GM12873 (cell line): ENCODE results near the gene DNAJC21.

Experiments used
- TF ChIP-seq, protein P1 (sequence below): IDR thresholded peaks from 2 replicates; pipeline ENCODE4 v1.5.1; 2012; ENCODE audit warnings: low read depth, mild to moderate bottlenecking, moderate library complexity, low read length, control low read depth; ENCODE audit not compliant: insufficient read depth; ENCODE audit errors: missing control alignments

Gene DNAJC21

GRCh38 chr5:34923694-34924461 is 5.5 kb upstream of the DNAJC21 start:
- TF ChIP-seq, protein P1, sequence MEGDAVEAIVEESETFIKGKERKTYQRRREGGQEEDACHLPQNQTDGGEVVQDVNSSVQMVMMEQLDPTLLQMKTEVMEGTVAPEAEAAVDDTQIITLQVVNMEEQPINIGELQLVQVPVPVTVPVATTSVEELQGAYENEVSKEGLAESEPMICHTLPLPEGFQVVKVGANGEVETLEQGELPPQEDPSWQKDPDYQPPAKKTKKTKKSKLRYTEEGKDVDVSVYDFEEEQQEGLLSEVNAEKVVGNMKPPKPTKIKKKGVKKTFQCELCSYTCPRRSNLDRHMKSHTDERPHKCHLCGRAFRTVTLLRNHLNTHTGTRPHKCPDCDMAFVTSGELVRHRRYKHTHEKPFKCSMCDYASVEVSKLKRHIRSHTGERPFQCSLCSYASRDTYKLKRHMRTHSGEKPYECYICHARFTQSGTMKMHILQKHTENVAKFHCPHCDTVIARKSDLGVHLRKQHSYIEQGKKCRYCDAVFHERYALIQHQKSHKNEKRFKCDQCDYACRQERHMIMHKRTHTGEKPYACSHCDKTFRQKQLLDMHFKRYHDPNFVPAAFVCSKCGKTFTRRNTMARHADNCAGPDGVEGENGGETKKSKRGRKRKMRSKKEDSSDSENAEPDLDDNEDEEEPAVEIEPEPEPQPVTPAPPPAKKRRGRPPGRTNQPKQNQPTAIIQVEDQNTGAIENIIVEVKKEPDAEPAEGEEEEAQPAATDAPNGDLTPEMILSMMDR, result no peak

DNA sequence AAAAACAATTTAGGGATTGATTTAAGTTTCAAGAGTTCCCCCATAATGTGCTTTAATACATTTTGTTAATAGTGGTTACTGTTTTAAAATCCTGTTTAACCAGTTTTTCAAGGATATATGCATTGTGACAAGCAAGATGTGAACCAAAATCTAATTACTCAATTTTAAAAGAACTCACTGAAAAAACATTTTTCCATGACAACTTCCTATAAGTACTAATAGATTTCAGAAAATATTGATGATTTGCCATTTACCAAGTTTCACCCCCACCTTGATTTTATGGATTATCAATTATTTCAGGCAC is 4.9 kb upstream of the DNAJC21 start:
- TF ChIP-seq, protein P1, result no peak

DNA sequence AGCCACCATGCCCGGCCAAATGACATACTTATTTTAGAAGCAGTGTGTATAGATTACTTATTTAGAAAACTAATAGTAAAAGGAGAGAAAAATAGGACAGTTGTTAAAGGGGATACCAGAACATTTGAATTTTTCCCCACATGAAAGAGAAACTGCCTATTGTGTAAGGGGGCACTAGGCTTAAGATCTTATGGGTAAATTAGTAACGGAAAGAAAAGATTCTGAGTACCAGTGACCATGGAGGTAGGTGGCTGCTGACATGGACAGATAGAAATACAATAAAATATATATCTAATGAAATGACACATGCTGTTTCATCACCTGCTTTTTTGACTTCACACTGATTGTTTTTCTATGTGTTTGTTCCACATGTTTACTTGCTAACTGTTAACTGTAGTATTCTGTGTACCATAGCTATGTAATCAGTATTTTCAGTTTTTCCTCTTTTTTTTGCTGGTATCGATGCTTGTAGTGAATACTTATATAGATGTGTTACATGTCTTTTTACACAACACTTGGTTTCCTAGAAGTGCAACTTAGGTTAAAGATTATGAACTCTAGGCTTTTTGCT is 3.0 kb upstream of the DNAJC21 start:
- TF ChIP-seq, protein P1, result no peak

DNA sequence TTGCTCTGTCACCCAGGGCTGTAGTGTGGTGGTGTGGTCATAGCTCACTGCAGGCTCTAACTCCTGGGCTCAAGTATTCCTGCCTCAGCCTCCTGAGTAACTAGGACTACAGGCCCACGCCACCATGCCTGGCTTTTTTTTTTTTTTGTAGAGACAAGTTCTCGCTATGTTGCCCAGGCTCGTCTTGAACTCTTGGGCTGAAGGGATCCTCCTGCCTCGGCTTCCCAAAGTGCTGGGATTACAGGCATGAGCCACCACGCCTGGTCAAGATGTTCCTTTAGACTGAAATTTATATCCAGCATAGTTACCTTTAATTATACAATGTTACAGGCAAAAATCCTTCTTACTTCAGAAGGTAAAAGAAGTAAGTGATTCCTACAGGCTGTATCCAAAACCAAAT is 1.6 kb upstream of the DNAJC21 start:
- TF ChIP-seq, protein P1, result no peak

DNA sequence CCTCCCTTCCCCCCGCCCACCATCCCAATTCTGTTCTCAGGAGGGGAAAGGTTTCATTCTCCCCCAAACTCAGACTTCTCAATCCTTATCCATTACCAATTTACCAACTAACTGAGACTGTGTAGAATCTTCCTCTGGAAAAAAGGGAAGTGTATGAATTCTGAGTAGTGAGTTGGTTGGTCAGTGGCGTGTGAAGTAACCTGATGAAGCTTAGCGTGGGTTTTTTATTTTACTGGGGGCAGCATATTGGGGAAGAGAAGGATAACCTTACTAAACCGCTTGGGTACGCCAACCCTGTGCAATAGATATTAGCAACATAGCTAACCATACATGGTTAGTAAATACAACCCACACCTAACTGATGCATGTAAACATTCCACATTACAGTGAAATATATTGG is 1.1 kb upstream of the DNAJC21 start:
- TF ChIP-seq, protein P1, result no peak

DNA sequence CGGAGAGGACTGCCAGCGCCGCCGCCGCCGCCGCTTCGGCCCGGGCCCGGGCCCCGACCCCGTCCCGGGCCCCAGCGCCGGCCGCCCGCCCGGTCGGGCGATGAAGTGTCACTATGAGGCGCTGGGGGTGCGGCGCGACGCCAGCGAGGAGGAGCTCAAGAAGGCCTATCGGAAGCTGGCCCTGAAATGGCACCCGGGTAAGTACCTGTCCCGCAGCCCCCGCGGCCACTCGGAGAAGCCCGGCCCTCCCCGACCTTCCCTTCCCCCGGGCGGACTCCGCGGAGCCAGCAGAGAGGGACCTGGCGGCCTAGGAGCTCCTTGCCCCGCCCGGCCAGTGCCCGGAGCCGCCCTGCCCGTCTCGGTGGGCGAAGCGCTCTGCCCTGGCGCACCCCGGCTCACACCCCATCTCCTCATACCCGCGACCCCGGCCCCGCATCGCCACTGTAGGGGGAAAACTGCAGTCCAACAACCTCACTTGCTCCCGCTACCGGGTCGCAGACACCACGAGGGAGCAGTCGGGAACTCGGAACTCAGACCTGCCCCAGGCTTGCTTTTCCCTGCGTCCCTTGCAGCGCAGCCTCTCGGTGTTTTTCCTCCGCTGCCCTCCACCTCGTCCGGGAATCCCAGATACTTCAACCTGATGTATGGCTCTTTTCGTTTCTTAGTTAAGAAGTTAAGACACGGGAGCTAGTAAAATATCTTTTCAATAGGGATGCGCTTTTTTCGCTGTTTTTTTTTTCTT is 532 bp downstream of the DNAJC21 start:
- TF ChIP-seq, protein P1, result no peak

DNA sequence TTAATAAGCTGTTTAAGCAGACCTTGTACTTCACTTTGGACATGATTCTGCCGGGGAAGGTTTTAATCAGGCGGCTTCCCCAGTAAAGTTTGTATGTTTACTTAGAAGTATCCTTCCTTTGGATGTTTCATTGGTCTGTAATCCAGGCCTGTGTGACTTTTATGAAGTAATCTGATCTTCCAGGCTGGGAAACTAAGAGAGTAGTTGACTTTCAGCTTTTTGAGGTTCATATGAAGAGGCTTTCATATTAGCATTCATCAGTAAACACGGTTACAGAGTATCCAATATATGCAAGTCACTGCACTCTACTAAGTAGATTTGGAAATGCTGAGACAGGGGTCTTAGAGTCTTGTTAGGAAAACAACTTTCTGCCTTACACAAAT is 1.1 kb downstream of the DNAJC21 start:
- TF ChIP-seq, protein P1, result no peak
